Caco-2 (cell line): ENCODE data around the gene INCA1. TPM values are rescaled to one million over a fixed set of nuclear protein-coding genes. Genes with fewer than 3 reads are reported as not detected.

Source experiments
- BruUV-seq: library from RNA; stranded (reverse); fragments of 400-500 nt; replicated peaks from 2 replicates; lab custom pipeline; 2021; lab: Mats Ljungman, UMichigan
- CTCF ChIA-PET: fragments of 300-600 bp; sonication (Branson Sonifier 250); formaldehyde crosslinking; loops from one replicate; lab custom pipeline; 2022; ENCODE audit warnings: antibody characterized with exemption; lab: Charles Lee
- POLR2A ChIA-PET: fragments of 300-600 bp; sonication (Branson Sonifier 250); formaldehyde crosslinking; loops from one replicate; lab custom pipeline; 2022; ENCODE audit warnings: antibody characterized with exemption; lab: Charles Lee
- DNase-seq, 2 experiments: peaks; one replicate each; pipeline versions ENCODE4 v3.0.0 to v3.0.0-alpha.2; 2020 to 2022
- H3K27me3 ChIP-seq: replicated peaks from 2 replicates; pipeline ENCODE4 v1.6.0; 2011; ENCODE audit warnings: low read length; ENCODE audit not compliant: control insufficient read depth, insufficient read depth
- H3K36me3 ChIP-seq: 2 replicates; pipeline ENCODE4 v1.5.1; 2011; ENCODE audit warnings: low read length; ENCODE audit not compliant: control insufficient read depth, insufficient read depth
- H3K4me1 ChIP-seq: fragments of 250-450 bp; sonication (Bioruptor Pico); 2 replicates; pipeline ENCODE4 v1.5.1; 2020; ENCODE audit warnings: mild to moderate bottlenecking
- H3K4me3 ChIP-seq: 2 replicates; pipeline ENCODE4 v1.5.1; 2011; ENCODE audit warnings: low read depth, mild to moderate bottlenecking, control low read depth, low read length
- H3K9me3 ChIP-seq: fragments of 250-450 bp; sonication (Bioruptor Pico); 2 replicates; pipeline ENCODE4 v1.5.1; 2020; ENCODE audit warnings: mild to moderate bottlenecking, moderate library complexity
- H3K27ac Mint-ChIP-seq: one replicate; pipeline ENCODE4 v1.8.0; 2022; ENCODE audit warnings: mixed read lengths; ENCODE audit not compliant: unreplicated experiment
- H3K27me3 Mint-ChIP-seq: one replicate; pipeline ENCODE4 v1.8.0; 2022; ENCODE audit warnings: mixed read lengths; ENCODE audit not compliant: insufficient read depth, unreplicated experiment
- H3K36me3 Mint-ChIP-seq: one replicate; pipeline ENCODE4 v1.8.0; 2022; ENCODE audit warnings: mild to moderate bottlenecking, mixed read lengths; ENCODE audit not compliant: insufficient read depth, unreplicated experiment
- H3K4me1 Mint-ChIP-seq: one replicate; pipeline ENCODE4 v1.8.0; 2022; ENCODE audit warnings: low read depth, mixed read lengths; ENCODE audit not compliant: unreplicated experiment
- H3K4me3 Mint-ChIP-seq: one replicate; pipeline ENCODE4 v1.8.0; 2022; ENCODE audit warnings: mild to moderate bottlenecking, moderate library complexity, mixed read lengths; ENCODE audit not compliant: unreplicated experiment
- H3K9me3 Mint-ChIP-seq: one replicate; pipeline ENCODE4 v1.8.0; 2022; ENCODE audit warnings: mixed read lengths; ENCODE audit not compliant: unreplicated experiment
- CTCF ChIP-seq, 2 experiments: fragments of 200-600 bp in 1 of 2; IDR thresholded peaks; 1 replicate in 1 of 2; 2 replicates in 1 of 2; pipeline versions ENCODE4 v1.5.1 to v1.8.0; 2011 to 2022; ENCODE audit warnings: antibody characterized with exemption in 1 of 2, control low read depth in 1 of 2, inconsistent platforms in 1 of 2, low read depth in 1 of 2, low read length in 1 of 2, mild to moderate bottlenecking in 1 of 2, moderate library complexity in 1 of 2; ENCODE audit not compliant: insufficient read depth in 1 of 2, severe bottlenecking in 1 of 2, unreplicated experiment in 1 of 2
- intact Hi-C: fragments of 100-400 bp; cut with micrococcal nuclease; formaldehyde crosslinking; loops from one replicate; pipeline ENCODE4 v1.10.0; 2022; ENCODE audit not compliant: unreplicated experiment
- total RNA-seq: library from RNA; stranded (reverse); gene quantifications from 2 replicates; pipeline ENCODE4 v1.2.3, GENCODE V29; 2022

Gene INCA1
- total RNA-seq, 1 experiment from 2014 or later, result 0.64 TPM

- no peak for TF ChIP-seq CTCF (IDR thresholded peaks at IDR 0.05; ENCODE audit: insufficient read depth in 1 of 2, low read depth in 1 of 2, low read length in 1 of 2, severe bottlenecking in 1 of 2, unreplicated experiment in 1 of 2)
- intact Hi-C loops, result no loop called here
- no peaks in the 10 kb centered on the region for H3K9me3 ChIP-seq
- H3K36me3 ChIP-seq, result no peaks in the 10 kb centered on the region
- Mint-ChIP-seq H3K9me3 (no peaks in the 10 kb centered on the region), H3K4me3 (no peak overlapping the region), H3K27ac (peak overlapping the region; percentile 51), H3K4me1 (peaks cover 10% of the 10 kb centered on the region), H3K27me3 (no peaks in the 10 kb centered on the region), H3K36me3 (peaks cover 37% of the 10 kb centered on the region)
- H3K27me3 ChIP-seq, result no peaks in the 10 kb centered on the region
- no TSS peak for BruUV-seq
- ChIA-PET CTCF (no interaction called here), POLR2A (no interaction called here)
- no peaks in the 10 kb centered on the region for H3K4me1 ChIP-seq
- H3K4me3 ChIP-seq, result no peak overlapping the region
- DNase-seq, result no peak
These were observed 26.3 kb upstream of the INCA1 start for GRCh38 chr17:5023588-5024147.

GRCh38 chr17:5022171-5022711 is 24.9 kb upstream of the INCA1 start:
- CTCF ChIA-PET, result no interaction called here
- H3K27me3 ChIP-seq, result no peaks in the 10 kb centered on the region
- POLR2A ChIA-PET, result no interaction called here
- no peak overlapping the region for H3K4me3 ChIP-seq
- intact Hi-C loops, result no loop called here
- TF ChIP-seq CTCF (IDR thresholded peaks at IDR 0.05; ENCODE audit: insufficient read depth in 1 of 2, low read depth in 1 of 2, low read length in 1 of 2, severe bottlenecking in 1 of 2, unreplicated experiment in 1 of 2), result no peak
- no peaks in the 10 kb centered on the region for H3K9me3 Mint-ChIP-seq
- H3K27me3 Mint-ChIP-seq, result no peaks in the 10 kb centered on the region
- H3K4me1 ChIP-seq, result no peaks in the 10 kb centered on the region
- BruUV-seq, result no TSS peak
- H3K4me1 Mint-ChIP-seq, result peaks cover 10% of the 10 kb centered on the region
- H3K36me3 Mint-ChIP-seq, result peaks cover 37% of the 10 kb centered on the region
- H3K4me3 Mint-ChIP-seq, result no peak overlapping the region
- no peaks in the 10 kb centered on the region for H3K36me3 ChIP-seq
- H3K9me3 ChIP-seq, result no peaks in the 10 kb centered on the region
- H3K27ac Mint-ChIP-seq, result no peak overlapping the region
- DNase-seq, result no peak

DNA sequence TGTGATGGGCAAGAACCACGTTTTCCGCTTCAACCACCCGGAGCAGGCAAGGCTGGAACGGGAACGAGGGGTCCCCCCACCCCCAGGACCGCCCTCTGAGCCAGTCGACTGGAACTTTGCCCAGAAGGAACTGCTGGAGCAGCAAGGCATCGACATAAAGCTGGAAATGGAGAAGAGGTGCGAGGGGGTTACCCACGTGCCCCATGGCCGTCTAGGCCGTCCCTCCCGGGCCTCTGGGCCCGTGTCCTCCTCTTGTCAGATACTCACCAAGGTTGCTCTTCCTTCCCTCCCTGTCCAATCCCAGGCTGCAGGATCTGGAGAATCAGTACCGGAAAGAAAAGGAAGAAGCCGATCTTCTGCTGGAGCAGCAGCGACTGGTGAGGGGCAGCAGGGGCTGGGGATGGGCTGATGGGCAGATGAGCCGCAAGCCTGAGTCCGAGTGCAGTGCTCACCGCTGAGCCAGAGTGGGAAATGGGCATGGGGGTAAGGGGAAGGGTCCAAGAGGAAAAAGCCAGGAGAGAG is 23.2 kb upstream of the INCA1 start:
- BruUV-seq, result no TSS peak
- Mint-ChIP-seq H3K4me1 (peaks cover 10% of the 10 kb centered on the region), H3K27ac (no peak overlapping the region), H3K36me3 (peaks cover 37% of the 10 kb centered on the region), H3K27me3 (no peaks in the 10 kb centered on the region), H3K4me3 (no peak overlapping the region), H3K9me3 (no peaks in the 10 kb centered on the region)
- no peaks in the 10 kb centered on the region for H3K4me1 ChIP-seq
- no peaks in the 10 kb centered on the region for H3K36me3 ChIP-seq
- POLR2A ChIA-PET, result no interaction called here
- H3K4me3 ChIP-seq, result no peak overlapping the region
- TF ChIP-seq CTCF (IDR thresholded peaks at IDR 0.05; ENCODE audit: insufficient read depth in 1 of 2, low read depth in 1 of 2, low read length in 1 of 2, severe bottlenecking in 1 of 2, unreplicated experiment in 1 of 2), result no peak
- no peaks in the 10 kb centered on the region for H3K27me3 ChIP-seq
- no peak for DNase-seq
- CTCF ChIA-PET, result no interaction called here
- no peaks in the 10 kb centered on the region for H3K9me3 ChIP-seq
- intact Hi-C loops, result no loop called here
